Activated T-cell treated with anti-CD3 and anti-CD28 coated beads, Interleukin-2, amount 50 U/mL, for 24 hours (primary cell): ENCODE measurements around the gene LMF2.
"Not testable (repeated sequence)": the region's sequence is repeated elsewhere in the genome, so short reads cannot be mapped to it uniquely, and the experiment has no call there.

Experiments
- DNase-seq: peaks from one replicate; pipeline ENCODE4 v3.0.0-alpha.2; 2020
- H3K27ac Mint-ChIP-seq: 2 replicates; pipeline ENCODE4 v1.8.0; 2020; ENCODE audit warnings: mild to moderate bottlenecking, mixed read lengths
- H3K27me3 Mint-ChIP-seq: 2 replicates; pipeline ENCODE4 v1.8.0; 2020; ENCODE audit warnings: mixed read lengths
- H3K36me3 Mint-ChIP-seq: 2 replicates; pipeline ENCODE4 v1.8.0; 2020; ENCODE audit warnings: low read depth, mixed read lengths
- H3K4me1 Mint-ChIP-seq: 2 replicates; pipeline ENCODE4 v1.8.0; 2020; ENCODE audit warnings: low read depth, mixed read lengths
- H3K4me3 Mint-ChIP-seq: 2 replicates; pipeline ENCODE4 v1.8.0; 2020; ENCODE audit warnings: mild to moderate bottlenecking, moderate library complexity, mixed read lengths
- H3K9me3 Mint-ChIP-seq: 2 replicates; pipeline ENCODE4 v1.8.0; 2020; ENCODE audit warnings: mixed read lengths

The LMF2 gene

GRCh38 chr22:50522208-50522805 lies 14.8 kb upstream of the LMF2 start:
- no peak overlapping the region for H3K4me3 Mint-ChIP-seq
- no peak overlapping the region for H3K27ac Mint-ChIP-seq
- peaks cover 21% of the 10 kb centered on the region for H3K4me1 Mint-ChIP-seq
- H3K9me3 Mint-ChIP-seq: no peaks in the 10 kb centered on the region
- peaks cover 80% of the 10 kb centered on the region for H3K36me3 Mint-ChIP-seq
- no peak for DNase-seq
- no peaks in the 10 kb centered on the region for H3K27me3 Mint-ChIP-seq

- H3K4me3 Mint-ChIP-seq: no peak overlapping the region
- peaks cover 15% of the 10 kb centered on the region for H3K4me1 Mint-ChIP-seq
- no peak overlapping the region for H3K27ac Mint-ChIP-seq
- H3K36me3 Mint-ChIP-seq: peaks cover 82% of the 10 kb centered on the region
- DNase-seq: no peak
- no peaks in the 10 kb centered on the region for H3K9me3 Mint-ChIP-seq
- no peaks in the 10 kb centered on the region for H3K27me3 Mint-ChIP-seq
These were observed 14.2 kb upstream of the LMF2 start for GRCh38 chr22:50521710-50522109.

- DNase-seq: no peak
- H3K27ac Mint-ChIP-seq: no peak overlapping the region
- H3K27me3 Mint-ChIP-seq: no peaks in the 10 kb centered on the region
- H3K9me3 Mint-ChIP-seq: no peaks in the 10 kb centered on the region
- H3K4me1 Mint-ChIP-seq: peaks cover 16% of the 10 kb centered on the region
- no peak overlapping the region for H3K4me3 Mint-ChIP-seq
- H3K36me3 Mint-ChIP-seq: peaks cover 89% of the 10 kb centered on the region
These were observed 13.4 kb upstream of the LMF2 start for GRCh38 chr22:50520826-50521453.

GRCh38 chr22:50520184-50520583 lies 12.7 kb upstream of the LMF2 start:
- H3K27me3 Mint-ChIP-seq, H3K4me3 Mint-ChIP-seq, DNase-seq, H3K9me3 Mint-ChIP-seq, H3K27ac Mint-ChIP-seq: not testable (repeated sequence)
- H3K36me3 Mint-ChIP-seq: peaks cover 94% of the 10 kb centered on the region
- peaks cover 19% of the 10 kb centered on the region for H3K4me1 Mint-ChIP-seq

GRCh38 chr22:50519151-50519550 lies 11.6 kb upstream of the LMF2 start:
- DNase-seq: no peak
- no peak overlapping the region for H3K27ac Mint-ChIP-seq
- no peak overlapping the region for H3K4me3 Mint-ChIP-seq
- no peaks in the 10 kb centered on the region for H3K27me3 Mint-ChIP-seq
- peaks cover 20% of the 10 kb centered on the region for H3K4me1 Mint-ChIP-seq
- H3K36me3 Mint-ChIP-seq: peaks cover 95% of the 10 kb centered on the region
- no peaks in the 10 kb centered on the region for H3K9me3 Mint-ChIP-seq

- Mint-ChIP-seq H3K27ac (no peak overlapping the region), H3K4me1 (peaks cover 19% of the 10 kb centered on the region), H3K4me3 (no peak overlapping the region), H3K27me3 (no peaks in the 10 kb centered on the region), H3K36me3 (peaks cover 95% of the 10 kb centered on the region), H3K9me3 (no peaks in the 10 kb centered on the region)
- DNase-seq: no peak
These were observed 11.1 kb upstream of the LMF2 start for GRCh38 chr22:50518606-50519005.

- H3K4me3 Mint-ChIP-seq: no peak overlapping the region
- H3K27ac Mint-ChIP-seq: no peak overlapping the region
- no peaks in the 10 kb centered on the region for H3K27me3 Mint-ChIP-seq
- no peaks in the 10 kb centered on the region for H3K9me3 Mint-ChIP-seq
- H3K36me3 Mint-ChIP-seq: peaks cover 92% of the 10 kb centered on the region
- peaks cover 17% of the 10 kb centered on the region for H3K4me1 Mint-ChIP-seq
- DNase-seq: no peak
These were observed 10.2 kb upstream of the LMF2 start for GRCh38 chr22:50517495-50518260.

- Mint-ChIP-seq H3K4me3 (no peak overlapping the region), H3K9me3 (no peaks in the 10 kb centered on the region), H3K27ac (no peak overlapping the region), H3K4me1 (peaks cover 24% of the 10 kb centered on the region), H3K36me3 (peaks cover 94% of the 10 kb centered on the region), H3K27me3 (no peaks in the 10 kb centered on the region)
- no peak for DNase-seq
These were observed 9.4 kb upstream of the LMF2 start for GRCh38 chr22:50516891-50517290.

GRCh38 chr22:50516068-50516467 lies 8.6 kb upstream of the LMF2 start:
- Mint-ChIP-seq H3K36me3 (peaks cover 90% of the 10 kb centered on the region), H3K27me3 (no peaks in the 10 kb centered on the region), H3K4me3 (no peak overlapping the region)

GRCh38 chr22:50513175-50513574 lies 5.7 kb upstream of the LMF2 start:
- H3K27ac Mint-ChIP-seq: no peak overlapping the region
- H3K4me3 Mint-ChIP-seq: no peak overlapping the region
- DNase-seq: no peak
- H3K9me3 Mint-ChIP-seq: no peaks in the 10 kb centered on the region
- peaks cover 36% of the 10 kb centered on the region for H3K4me1 Mint-ChIP-seq
- H3K36me3 Mint-ChIP-seq: peaks cover 84% of the 10 kb centered on the region
- H3K27me3 Mint-ChIP-seq: no peaks in the 10 kb centered on the region

More at GRCh38 chr22:50516068-50516467, 8.6 kb upstream of the LMF2 start:
- Mint-ChIP-seq H3K27ac (no peak overlapping the region), H3K4me1 (peaks cover 24% of the 10 kb centered on the region), H3K9me3 (no peaks in the 10 kb centered on the region)
- no peak for DNase-seq

GRCh38 chr22:50508897-50509296 lies 1.4 kb upstream of the LMF2 start:
- no peaks in the 10 kb centered on the region for H3K9me3 Mint-ChIP-seq
- no peak for DNase-seq
- peaks cover 26% of the 10 kb centered on the region for H3K4me1 Mint-ChIP-seq
- H3K4me3 Mint-ChIP-seq: peak overlapping the region; percentile 93
- H3K27me3 Mint-ChIP-seq: no peaks in the 10 kb centered on the region
- H3K27ac Mint-ChIP-seq: peak overlapping the region; percentile 98
- H3K36me3 Mint-ChIP-seq: peaks cover 65% of the 10 kb centered on the region

GRCh38 chr22:50507991-50508884 lies 736 bp upstream of the LMF2 start, which contains the start of gene NCAPH2:
Gene NCAPH2, plus strand, starts transcription at chr22:50508224. Its CDS starts 114 bp downstream, at chr22:50508338.
- Mint-ChIP-seq H3K4me1 (peaks cover 24% of the 10 kb centered on the region), H3K4me3 (peak within 1 kb of the TSS; percentile 98), H3K9me3 (no peaks in the 10 kb centered on the region), H3K27ac (peak within 1 kb of the TSS; percentile 98), H3K27me3 (no peaks in the 10 kb centered on the region), H3K36me3 (peaks cover 62% of the 10 kb centered on the region)
- peak; percentile 100 for DNase-seq

GRCh38 chr22:50506611-50507420 lies 686 bp downstream of the LMF2 start:
- Mint-ChIP-seq H3K36me3 (peaks cover 60% of the 10 kb centered on the region), H3K4me1 (peaks cover 14% of the 10 kb centered on the region), H3K27ac (peak overlapping the region; percentile 97), H3K27me3 (no peaks in the 10 kb centered on the region), H3K4me3 (peak overlapping the region; percentile 98), H3K9me3 (no peaks in the 10 kb centered on the region)
- DNase-seq: no peak
